GM12878 (cell line): ENCODE measurements around the gene SLU7. TPM values are rescaled to one million over a fixed set of nuclear protein-coding genes. Genes with fewer than 3 reads are reported as not detected.
A peak's percentile ranks its signal among the peaks of the same experiment; 100 is the strongest.

Source experiments
- ELK1 ChIP-seq: IDR thresholded peaks from 2 replicates; pipeline ENCODE4 v1.6.1; 2012; ENCODE audit warnings: low read depth, low read length, improper control_type of control experiment
- FOS ChIP-seq: IDR thresholded peaks from 3 replicates; pipeline ENCODE4 v1.6.1; 2011; ENCODE audit warnings: borderline replicate concordance; ENCODE audit not compliant: insufficient read length; ENCODE audit errors: extremely low read depth
- GATAD2B ChIP-seq: fragments of 450-650 bp; conservative IDR thresholded peaks from 2 replicates; pipeline ENCODE4 v1.6.1; 2017; ENCODE audit warnings: low read depth, mild to moderate bottlenecking, moderate library complexity
- HDGF ChIP-seq: fragments of 450-650 bp; IDR thresholded peaks from 2 replicates; pipeline ENCODE4 v1.6.1; 2016; ENCODE audit warnings: antibody characterized with exemption
- KDM1A ChIP-seq: fragments of 200-600 bp; sonication (generic); IDR thresholded peaks from 2 replicates; pipeline ENCODE4 v1.6.1; 2016; ENCODE audit warnings: borderline replicate concordance
- KLF5 ChIP-seq: fragments of 450-650 bp; IDR thresholded peaks from 2 replicates; pipeline ENCODE4 v1.6.1; 2014; ENCODE audit warnings: mild to moderate bottlenecking; ENCODE audit not compliant: partially characterized antibody
- MEF2B ChIP-seq: fragments of 450-650 bp; IDR thresholded peaks from 2 replicates; pipeline ENCODE4 v1.6.1; 2018; ENCODE audit warnings: mild to moderate bottlenecking, moderate library complexity; ENCODE audit not compliant: partially characterized antibody, poor library complexity, severe bottlenecking
- MTA2 ChIP-seq: fragments of 450-650 bp; IDR thresholded peaks from 2 replicates; pipeline ENCODE4 v1.6.1; 2016; ENCODE audit warnings: low read depth, mild to moderate bottlenecking, moderate library complexity
- PAX8 ChIP-seq: fragments of 450-650 bp; IDR thresholded peaks from 2 replicates; pipeline ENCODE4 v1.6.1; 2017; ENCODE audit warnings: mild to moderate bottlenecking, moderate library complexity
- RBBP5 ChIP-seq: fragments of 200-600 bp; sonication (generic); conservative IDR thresholded peaks from 2 replicates; pipeline ENCODE4 v1.6.1; 2016
- RCOR1 ChIP-seq: conservative IDR thresholded peaks from 2 replicates; pipeline ENCODE4 v1.6.1; 2012; ENCODE audit warnings: low read depth, low read length, improper control_type of control experiment
- RELB ChIP-seq: fragments of 450-650 bp; IDR thresholded peaks from 2 replicates; pipeline ENCODE4 v1.6.1; 2017; ENCODE audit warnings: low read depth, mild to moderate bottlenecking, moderate library complexity
- SMAD5 ChIP-seq: IDR thresholded peaks from 2 replicates; pipeline ENCODE4 v1.6.1; 2016; ENCODE audit warnings: antibody characterized with exemption, low read depth
- TAF1 ChIP-seq: IDR thresholded peaks from 2 replicates; pipeline ENCODE4 v1.6.1; 2011; ENCODE audit warnings: mild to moderate bottlenecking, low read depth, low read length, borderline replicate concordance
- USF2 ChIP-seq: IDR thresholded peaks from 2 replicates; pipeline ENCODE4 v1.6.1; 2011; ENCODE audit warnings: low read depth, low read length, improper control_type of control experiment, borderline replicate concordance
- polyA plus RNA-seq, 11 experiments: library from polyadenylated mRNA; depleted of rRNA in 4 of 11; unstranded in 6 of 11; stranded (reverse) in 5 of 11; fragments of >200 nt; fragmentation: Nextera tagmentation in 4 of 11; fragmentation: Illumina TruSeq in 1 of 11; extraction: Ambion mirVana in 4 of 11; extraction: Trizol in 1 of 11; gene quantifications; 1 replicate in 1 of 11; 2 replicates in 10 of 11; pipeline versions ENCODE4 v1.2.1 to v1.2.3, GENCODE V29; 2011 to 2016; ENCODE audit warnings: inconsistent platforms in 2 of 11, missing spikeins in 2 of 11, low read depth in 1 of 11
- total RNA-seq, 4 experiments: library from RNA; depleted of rRNA in 3 of 4; stranded (reverse); fragments of >200 nt in 3 of 4; fragmentation: Illumina TruSeq in 1 of 4; extraction: Trizol in 1 of 4; gene quantifications; 2 replicates each; pipeline versions ENCODE4 v1.2.1 to v1.2.3, GENCODE V29; 2013 to 2021
- TF ChIP-seq, protein P1 (sequence below): fragments of 450-650 bp; formaldehyde crosslinking; IDR thresholded peaks from 2 replicates; pipeline ENCODE4 v1.4.0; 2022; ENCODE audit warnings: mild to moderate bottlenecking, moderate library complexity
- TF ChIP-seq, protein P2 (sequence below): IDR thresholded peaks from 2 replicates; pipeline ENCODE4 v1.6.1; 2012; ENCODE audit warnings: low read depth, low read length, improper control_type of control experiment
- TF ChIP-seq, protein P3 (sequence below): fragments of 450-650 bp; IDR thresholded peaks from 2 replicates; pipeline ENCODE4 v1.6.1; 2017; ENCODE audit warnings: antibody characterized with exemption, mild to moderate bottlenecking, moderate library complexity

Gene SLU7
- total and polyA plus RNA-seq, 10 of the 15 experiments (the other 5 are each of a cell fraction or from before 2014, with no cell fraction given): 32.7 to 55.2 (median 46.6) TPM

DNA sequence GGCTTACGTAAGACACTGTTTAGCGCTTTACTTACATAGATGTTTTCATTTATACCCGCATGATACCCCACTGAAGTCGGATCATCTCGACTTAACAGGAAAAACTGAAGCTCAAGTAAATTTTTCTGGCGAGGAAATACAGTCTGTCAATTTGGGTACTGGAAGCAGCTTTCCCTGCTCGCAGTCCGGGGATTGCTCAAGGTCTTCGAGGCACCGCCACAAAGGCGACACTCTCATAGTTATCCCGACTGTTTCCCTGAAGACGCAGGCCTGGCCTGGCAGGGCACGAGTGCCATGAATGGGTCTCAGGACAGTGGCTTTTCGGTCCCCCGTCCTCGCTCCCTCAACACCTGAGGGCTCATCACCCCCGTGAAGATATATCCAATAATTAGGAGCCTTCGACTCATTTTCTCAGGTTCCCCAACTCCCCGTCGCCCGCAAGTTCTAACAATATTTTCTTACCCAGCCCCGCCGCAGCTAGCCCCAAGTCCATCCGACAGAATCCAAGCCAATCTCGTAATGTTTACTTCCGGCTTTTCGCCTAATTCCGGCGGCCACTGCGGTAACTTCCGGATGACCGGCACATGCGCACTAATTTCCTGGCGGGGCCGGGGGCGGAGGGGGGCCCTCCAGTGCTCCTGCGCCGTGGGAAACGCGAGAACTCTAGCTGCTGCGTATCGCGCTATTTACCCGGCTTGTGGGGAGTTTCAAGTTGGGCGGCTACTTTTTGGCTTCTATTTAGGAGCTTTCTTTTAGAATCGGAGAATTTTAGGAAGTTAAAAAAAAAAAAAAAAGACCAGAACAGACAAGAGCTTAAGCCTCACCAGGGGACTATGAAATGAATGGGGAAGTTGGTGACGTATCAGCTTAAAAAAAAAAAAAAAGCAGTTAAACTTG is at the start of gene SLU7 (continued):
- TF ChIP-seq MEF2B (peak; percentile 18), RBBP5 (no peak), SMAD5 (no peak), RELB (peak; percentile 67), KLF5 (no peak), HDGF (peak; percentile 48; the same call in 1 of the 2 replicates), RCOR1 (peak; percentile 84; the same call in 1 of the 2 replicates), USF2 (no peak), PAX8 (no peak), KDM1A (no peak), FOS (no peak), GATAD2B (no peak), ELK1 (peak; percentile 82), MTA2 (peak; percentile 82; the same call in 1 of the 2 replicates), TAF1 (peak; percentile 90)
- TF ChIP-seq, protein P1, sequence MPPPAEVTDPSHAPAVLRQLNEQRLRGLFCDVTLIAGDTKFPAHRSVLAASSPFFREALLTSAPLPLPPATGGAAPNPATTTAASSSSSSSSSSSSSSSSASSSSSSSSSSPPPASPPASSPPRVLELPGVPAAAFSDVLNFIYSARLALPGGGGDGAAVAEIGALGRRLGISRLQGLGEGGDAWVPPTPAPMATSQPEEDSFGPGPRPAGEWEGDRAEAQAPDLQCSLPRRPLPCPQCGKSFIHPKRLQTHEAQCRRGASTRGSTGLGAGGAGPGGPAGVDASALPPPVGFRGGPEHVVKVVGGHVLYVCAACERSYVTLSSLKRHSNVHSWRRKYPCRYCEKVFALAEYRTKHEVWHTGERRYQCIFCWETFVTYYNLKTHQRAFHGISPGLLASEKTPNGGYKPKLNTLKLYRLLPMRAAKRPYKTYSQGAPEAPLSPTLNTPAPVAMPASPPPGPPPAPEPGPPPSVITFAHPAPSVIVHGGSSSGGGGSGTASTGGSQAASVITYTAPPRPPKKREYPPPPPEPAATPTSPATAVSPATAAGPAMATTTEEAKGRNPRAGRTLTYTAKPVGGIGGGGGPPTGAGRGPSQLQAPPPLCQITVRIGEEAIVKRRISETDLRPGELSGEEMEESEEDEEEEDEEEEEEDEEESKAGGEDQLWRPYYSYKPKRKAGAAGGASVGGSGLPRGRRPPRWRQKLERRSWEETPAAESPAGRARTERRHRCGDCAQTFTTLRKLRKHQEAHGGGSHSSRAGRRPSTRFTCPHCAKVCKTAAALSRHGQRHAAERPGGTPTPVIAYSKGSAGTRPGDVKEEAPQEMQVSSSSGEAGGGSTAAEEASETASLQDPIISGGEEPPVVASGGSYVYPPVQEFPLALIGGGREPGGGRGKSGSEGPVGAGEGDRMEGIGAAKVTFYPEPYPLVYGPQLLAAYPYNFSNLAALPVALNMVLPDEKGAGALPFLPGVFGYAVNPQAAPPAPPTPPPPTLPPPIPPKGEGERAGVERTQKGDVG (CRISPR knock-in tag): no peak
- TF ChIP-seq, protein P2, sequence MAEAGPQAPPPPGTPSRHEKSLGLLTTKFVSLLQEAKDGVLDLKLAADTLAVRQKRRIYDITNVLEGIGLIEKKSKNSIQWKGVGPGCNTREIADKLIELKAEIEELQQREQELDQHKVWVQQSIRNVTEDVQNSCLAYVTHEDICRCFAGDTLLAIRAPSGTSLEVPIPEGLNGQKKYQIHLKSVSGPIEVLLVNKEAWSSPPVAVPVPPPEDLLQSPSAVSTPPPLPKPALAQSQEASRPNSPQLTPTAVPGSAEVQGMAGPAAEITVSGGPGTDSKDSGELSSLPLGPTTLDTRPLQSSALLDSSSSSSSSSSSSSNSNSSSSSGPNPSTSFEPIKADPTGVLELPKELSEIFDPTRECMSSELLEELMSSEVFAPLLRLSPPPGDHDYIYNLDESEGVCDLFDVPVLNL: no peak
- TF ChIP-seq, protein P3, sequence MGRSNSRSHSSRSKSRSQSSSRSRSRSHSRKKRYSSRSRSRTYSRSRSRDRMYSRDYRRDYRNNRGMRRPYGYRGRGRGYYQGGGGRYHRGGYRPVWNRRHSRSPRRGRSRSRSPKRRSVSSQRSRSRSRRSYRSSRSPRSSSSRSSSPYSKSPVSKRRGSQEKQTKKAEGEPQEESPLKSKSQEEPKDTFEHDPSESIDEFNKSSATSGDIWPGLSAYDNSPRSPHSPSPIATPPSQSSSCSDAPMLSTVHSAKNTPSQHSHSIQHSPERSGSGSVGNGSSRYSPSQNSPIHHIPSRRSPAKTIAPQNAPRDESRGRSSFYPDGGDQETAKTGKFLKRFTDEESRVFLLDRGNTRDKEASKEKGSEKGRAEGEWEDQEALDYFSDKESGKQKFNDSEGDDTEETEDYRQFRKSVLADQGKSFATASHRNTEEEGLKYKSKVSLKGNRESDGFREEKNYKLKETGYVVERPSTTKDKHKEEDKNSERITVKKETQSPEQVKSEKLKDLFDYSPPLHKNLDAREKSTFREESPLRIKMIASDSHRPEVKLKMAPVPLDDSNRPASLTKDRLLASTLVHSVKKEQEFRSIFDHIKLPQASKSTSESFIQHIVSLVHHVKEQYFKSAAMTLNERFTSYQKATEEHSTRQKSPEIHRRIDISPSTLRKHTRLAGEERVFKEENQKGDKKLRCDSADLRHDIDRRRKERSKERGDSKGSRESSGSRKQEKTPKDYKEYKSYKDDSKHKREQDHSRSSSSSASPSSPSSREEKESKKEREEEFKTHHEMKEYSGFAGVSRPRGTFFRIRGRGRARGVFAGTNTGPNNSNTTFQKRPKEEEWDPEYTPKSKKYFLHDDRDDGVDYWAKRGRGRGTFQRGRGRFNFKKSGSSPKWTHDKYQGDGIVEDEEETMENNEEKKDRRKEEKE: no peak
